NCI-H1105 (cell line): ENCODE results near the gene LDLRAD2.
"Not testable (repeated sequence)": the region's sequence is repeated elsewhere in the genome, so short reads cannot be mapped to it uniquely, and the experiment has no call there.

Source experiments
- DNase-seq: peaks from one replicate; lab custom pipeline; 2025; lab: John Stamatoyannopoulos, UW

LDLRAD2 gene, protein sequence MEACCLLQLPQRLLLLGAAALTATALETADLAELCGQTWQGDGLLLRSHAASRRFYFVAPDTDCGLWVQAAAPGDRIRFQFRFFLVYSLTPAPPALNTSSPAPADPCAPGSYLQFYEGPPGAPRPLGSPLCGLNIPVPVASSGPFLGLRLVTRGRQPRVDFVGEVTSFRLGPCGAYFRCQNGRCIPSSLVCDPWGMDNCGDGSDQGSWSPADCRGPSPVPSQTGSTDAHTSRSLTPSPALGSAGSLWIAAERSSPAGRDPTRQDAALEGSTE

GRCh38 chr1:21811875-21812305 lies at the start of gene LDLRAD2:
TSS of gene LDLRAD2 (plus strand) at chr1:21812265. CDS start at chr1:21812452, 187 bp downstream.
- no peak for DNase-seq

GRCh38 chr1:21763236-21763635 lies 48.8 kb upstream of the LDLRAD2 start:
- no peak for DNase-seq

GRCh38 chr1:21763694-21764419 lies 48.2 kb upstream of the LDLRAD2 start:
- DNase-seq, result no peak

GRCh38 chr1:21764615-21765423 lies 47.2 kb upstream of the LDLRAD2 start:
- DNase-seq, result peak; percentile 28

- DNase-seq, result no peak
Measured at GRCh38 chr1:21766210-21766609, 45.9 kb upstream of the LDLRAD2 start.

DNA sequence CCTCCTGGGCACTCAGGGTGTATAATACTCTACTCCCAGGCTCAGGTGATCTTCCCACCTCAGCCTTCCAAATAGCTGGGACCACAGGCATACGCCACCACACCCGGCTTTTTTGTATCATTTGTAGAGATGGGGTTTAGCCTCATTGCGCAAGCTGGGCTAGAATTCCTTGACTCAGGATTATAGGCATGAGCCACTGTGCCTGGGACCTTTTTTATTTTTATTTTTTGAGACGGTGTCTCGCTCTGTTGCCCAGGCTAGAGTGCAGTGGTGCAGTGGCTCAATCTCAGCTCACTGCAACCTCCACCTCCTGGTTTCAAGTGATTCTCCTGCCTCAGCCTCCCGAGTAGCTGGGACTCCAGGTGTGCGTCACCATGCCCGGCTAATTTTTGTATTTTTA lies 45.0 kb upstream of the LDLRAD2 start:
- DNase-seq, result not testable (repeated sequence)

GRCh38 chr1:21770201-21770600 lies 41.9 kb upstream of the LDLRAD2 start:
- no peak for DNase-seq

DNA sequence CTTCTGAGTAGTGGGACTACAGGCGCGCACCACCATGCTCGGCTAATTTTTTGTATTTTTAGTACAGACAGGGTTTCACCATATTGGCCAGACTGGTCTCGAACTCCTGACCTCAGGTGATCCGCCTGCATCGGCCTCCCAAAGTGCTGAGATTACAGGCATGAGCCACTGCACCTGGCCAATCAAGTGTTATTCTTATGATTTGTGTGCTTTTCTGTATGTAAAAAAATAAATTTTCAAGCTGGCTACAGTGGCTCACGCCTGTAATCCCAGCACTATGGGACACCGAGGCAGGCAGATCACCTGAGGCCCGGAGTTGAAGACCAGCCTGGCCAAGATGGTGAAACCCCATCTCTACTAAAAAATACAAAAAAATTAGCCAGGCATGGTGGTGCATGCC lies 41.5 kb upstream of the LDLRAD2 start:
- not testable (repeated sequence) for DNase-seq

DNA sequence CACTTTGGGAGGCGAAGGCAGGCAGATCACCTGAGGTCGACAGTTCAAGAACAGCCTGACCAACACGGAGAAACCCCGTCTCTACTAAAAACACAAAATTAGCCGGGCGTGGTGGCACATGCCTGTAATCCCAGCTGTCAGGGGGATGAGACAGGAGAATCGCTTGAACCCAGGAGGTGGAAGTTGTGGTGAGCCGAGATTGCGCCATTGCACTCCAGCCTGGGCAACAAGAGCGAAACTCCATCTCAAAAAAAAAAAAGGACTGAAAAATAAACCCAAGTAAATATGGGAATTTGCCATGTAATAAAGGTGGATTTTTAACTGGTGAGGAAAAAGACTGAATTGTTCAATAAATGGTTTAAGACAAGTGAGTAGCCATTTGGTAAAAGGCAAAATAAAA lies 40.4 kb upstream of the LDLRAD2 start:
- DNase-seq, result not testable (repeated sequence)

DNA sequence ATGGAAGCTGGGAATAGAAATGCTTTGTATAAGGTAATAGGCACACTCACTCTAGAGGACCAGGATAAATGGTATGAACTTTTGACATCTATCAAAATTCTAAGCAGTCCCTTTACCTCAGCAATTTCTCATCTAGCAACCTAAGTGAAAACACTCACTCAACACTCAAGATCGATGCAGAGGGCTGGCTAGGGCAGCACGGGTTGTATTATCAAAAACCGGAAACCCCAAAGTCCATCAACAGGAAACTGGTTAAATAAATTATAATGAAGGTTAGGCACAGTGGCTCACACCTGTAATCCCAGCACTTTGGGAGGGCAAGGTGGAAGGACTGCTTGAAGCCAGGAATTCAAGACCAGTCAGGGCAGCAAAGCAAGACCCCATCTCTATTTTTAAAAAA lies 38.5 kb upstream of the LDLRAD2 start:
- DNase-seq, result no peak

GRCh38 chr1:21774835-21775549 lies 37.1 kb upstream of the LDLRAD2 start:
- DNase-seq, result no peak

DNA sequence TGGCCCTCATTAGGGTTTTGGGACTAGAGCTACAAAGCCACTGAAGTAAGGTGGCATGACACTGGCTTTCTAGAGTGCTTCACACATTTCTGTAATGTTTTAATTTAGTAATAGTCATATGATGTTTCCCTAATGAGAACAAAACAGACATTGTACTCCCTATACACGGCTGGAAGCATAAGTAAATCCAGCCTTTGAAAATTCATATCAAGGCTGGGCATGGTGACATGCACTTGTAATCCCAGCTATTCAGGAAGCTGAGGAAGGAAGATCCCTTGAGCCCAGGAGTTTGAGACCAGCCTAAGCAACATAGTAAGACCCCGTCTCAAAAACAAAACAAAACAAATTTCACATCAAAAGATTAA lies 36.5 kb upstream of the LDLRAD2 start:
- no peak for DNase-seq

GRCh38 chr1:21775985-21776562 lies 36.0 kb upstream of the LDLRAD2 start:
- no peak for DNase-seq

DNA sequence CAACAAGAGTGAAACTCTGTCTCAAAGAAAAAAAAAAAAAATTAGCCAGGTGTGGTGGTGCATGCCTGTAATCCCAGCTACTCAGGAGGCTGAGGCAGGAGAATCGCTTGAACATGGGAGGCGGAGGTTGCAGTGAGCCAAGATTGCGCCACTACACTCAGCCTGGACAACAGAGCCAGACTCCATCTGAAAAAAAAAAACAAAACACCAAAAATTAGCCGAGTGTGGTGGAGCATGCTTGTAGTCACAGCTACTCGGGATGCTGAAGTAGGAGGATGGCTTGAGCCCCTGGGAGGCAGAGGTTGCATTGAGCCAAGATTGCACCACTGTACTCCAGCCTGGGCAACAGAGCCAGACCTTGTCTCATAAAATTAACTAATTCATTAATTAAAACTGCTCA lies 35.1 kb upstream of the LDLRAD2 start:
- DNase-seq, result not testable (repeated sequence)

DNA sequence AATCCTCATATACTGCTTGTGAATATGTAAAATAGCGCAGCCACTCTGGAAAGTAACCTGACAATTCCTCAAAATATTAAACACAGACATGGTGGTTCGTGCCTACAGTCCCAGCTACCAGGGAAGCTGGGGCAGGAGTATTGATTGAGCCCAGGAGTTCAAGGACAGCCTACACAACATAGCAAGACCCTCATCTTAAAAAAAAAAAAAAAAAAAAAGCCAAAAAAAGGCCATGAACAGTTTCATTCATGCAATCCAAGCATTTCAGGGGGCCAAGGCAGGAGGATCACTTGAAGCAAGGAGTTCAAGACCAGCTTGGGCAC lies 33.7 kb upstream of the LDLRAD2 start:
- no peak for DNase-seq

DNA sequence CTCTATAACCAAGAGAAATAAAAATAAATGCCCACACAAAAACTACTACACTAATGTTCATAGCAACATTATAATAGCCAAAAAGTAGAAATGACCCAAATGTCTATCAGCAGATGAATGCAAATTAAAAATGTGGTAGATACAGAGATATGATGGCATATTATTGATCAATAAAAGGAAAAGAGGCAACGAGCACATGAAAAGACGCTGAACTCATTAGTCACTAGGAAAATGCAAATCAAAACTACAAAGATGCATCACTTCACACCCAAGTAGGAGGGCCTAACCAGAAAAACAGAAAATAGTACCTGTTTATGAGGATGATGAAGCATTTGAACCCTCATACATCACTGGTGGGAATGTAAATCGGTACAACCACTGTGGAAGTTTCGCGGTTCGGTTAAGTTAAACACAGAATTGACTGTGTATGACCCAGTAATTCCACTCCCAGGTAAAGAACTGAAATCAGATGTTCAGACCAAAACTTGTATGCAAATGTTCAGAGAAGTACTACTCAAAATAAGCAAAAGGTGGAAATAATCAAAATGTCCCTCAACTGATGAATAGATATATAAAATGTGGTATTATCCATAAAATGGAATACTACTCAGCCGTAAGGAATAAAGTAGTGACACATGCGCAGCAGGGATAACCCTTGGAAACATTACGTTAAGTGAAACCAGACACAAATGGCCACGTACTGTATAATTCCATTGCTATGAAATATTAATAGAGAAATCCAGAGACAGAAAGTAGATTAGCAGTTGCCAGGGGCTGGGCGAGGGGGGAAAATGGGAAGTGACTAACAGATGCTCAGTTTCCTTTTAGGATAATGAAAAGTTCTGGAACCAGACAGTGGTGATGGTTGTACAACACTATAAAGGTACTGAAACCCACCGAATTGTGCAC lies 32.2 kb upstream of the LDLRAD2 start:
- no peak for DNase-seq

GRCh38 chr1:21781815-21782348 lies 30.2 kb upstream of the LDLRAD2 start:
- no peak for DNase-seq

- peak; percentile 58 for DNase-seq
Measured at GRCh38 chr1:21782349-21782867, 29.7 kb upstream of the LDLRAD2 start.

DNA sequence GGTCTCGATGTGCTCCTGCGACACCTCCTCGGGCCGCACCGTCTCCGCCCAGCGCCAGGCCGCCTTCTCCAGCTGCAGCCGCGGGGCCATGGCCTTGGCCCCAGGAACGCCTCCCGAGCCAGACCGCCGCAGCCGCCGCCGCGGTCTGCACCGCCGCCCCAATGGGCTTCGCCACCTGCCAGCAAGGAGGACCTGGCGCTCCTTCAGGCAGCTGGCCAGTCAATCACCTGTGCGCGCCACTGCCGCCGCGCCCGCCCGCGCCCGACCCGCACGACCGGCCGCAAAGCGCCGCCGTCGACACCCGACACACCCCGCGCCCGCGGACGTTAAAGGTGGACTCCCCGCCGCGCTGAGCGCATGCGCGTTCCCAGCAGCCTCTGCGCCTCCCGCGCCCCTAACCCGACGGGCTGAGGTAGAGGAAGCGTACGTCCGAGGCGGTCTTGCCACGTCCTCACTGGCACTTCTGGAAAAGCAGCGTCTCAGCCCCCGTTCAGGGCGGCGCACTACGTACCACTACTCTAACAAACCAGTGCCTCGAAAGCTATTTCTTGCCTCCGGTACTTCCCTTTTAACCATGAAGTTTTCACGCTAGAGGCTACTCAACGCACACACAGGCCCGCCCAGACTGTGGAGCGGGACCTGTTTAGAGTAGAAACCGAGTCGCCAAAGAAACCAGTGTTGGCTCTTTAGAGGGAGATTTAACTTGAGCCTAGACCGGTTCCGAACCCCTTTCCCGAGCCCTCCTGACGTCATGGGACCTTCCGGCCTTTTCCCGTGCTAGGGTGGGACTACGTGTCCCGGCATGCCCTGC lies 29.0 kb upstream of the LDLRAD2 start, which contains the start of gene USP48:
TSS of gene USP48 (minus strand) at position 282 of the 811 bp plus-strand sequence. CDS start at position 90, 192 bp downstream.
- DNase-seq, result peak; percentile 97
